KG1 (cell line): ENCODE measurements around the gene ATP9A.
"Not testable (repeated sequence)": the region's sequence is repeated elsewhere in the genome, so short reads cannot be mapped to it uniquely, and the experiment has no call there.

Experiments
- DNase-seq: peaks from one replicate; lab custom pipeline; 2025; lab: John Stamatoyannopoulos, UW

The ATP9A gene

GRCh38 chr20:51573576-51574243 is 194.5 kb downstream of the ATP9A start:
- no peak for DNase-seq

- DNase-seq: no peak
These were observed 196.8 kb downstream of the ATP9A start for GRCh38 chr20:51571460-51571794.

- no peak for DNase-seq
These were observed 197.3 kb downstream of the ATP9A start for GRCh38 chr20:51570739-51571459.

DNA sequence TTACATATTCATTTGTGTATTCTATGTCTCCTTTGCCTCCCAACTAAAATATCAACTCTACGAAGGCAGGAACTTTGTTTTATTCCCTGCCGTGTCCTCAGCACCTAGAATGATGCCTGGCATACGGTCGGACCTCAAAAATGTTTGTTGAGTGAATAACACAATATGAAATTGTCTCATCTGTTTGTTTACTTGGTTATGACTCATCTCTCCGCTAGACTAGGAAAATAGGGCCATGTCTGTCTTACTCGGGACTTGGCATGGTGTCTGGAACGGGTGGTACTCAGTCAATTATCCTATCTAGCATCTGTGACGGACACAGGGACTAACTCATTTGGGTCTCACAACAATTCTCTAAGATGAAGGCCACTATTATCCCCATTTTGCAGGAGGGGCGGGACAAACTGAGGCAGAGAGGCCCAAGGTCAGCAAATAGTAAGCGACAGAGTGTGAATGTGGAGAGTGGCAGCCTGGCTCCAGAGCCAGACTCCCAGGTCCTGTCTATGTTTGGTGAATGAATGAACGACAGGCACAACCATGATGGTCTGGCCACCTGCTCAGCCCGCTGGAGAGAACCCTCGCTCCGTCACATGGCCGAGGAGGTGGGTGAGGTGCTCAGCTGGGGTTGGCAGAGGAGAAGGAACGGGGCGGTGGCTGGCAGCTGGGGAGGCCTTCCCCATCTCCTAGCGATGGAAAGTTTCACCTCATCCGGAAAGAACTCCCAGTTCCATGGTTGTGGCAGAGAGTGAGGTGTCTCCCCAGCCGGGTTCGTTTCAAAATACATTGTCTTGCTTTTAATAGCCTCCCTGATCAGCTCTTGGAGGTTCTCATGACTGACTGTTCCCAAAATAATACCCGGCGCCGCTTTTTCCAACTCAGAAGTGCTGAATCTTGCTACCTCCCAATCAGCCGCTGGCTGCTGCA is 198.1 kb downstream of the ATP9A start:
- DNase-seq: no peak

- not testable (repeated sequence) for DNase-seq
These were observed 199.7 kb downstream of the ATP9A start for GRCh38 chr20:51568533-51568932.

DNA sequence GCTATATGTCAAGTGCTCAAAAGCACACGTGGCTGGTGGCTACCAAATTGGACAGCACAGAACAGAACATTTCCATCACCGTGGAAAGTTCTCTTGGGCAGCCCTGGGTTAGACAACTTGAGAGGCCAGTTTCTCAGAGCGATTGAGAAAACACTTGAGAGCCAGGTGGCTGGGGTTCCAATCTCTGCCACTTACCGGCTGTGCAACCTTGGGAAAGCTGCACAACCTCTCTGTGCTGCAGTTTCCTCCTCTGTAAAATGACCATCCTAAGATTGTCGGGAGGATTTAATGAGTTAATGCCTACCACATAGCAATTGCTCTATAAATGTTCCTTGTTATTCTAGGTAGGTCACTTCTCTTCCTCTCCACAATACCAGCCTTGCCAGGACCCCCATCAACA is 200.6 kb downstream of the ATP9A start:
- DNase-seq: no peak

GRCh38 chr20:51566594-51566993 is 201.6 kb downstream of the ATP9A start:
- DNase-seq: no peak

- no peak for DNase-seq
These were observed 202.7 kb downstream of the ATP9A start for GRCh38 chr20:51565298-51566144.

- no peak for DNase-seq
These were observed 204.5 kb downstream of the ATP9A start for GRCh38 chr20:51563486-51564332.

- no peak for DNase-seq
These were observed 205.1 kb downstream of the ATP9A start for GRCh38 chr20:51563174-51563485.

- peak; percentile 8 for DNase-seq
These were observed 205.6 kb downstream of the ATP9A start for GRCh38 chr20:51562332-51563173.

GRCh38 chr20:51562027-51562331 is 206.2 kb downstream of the ATP9A start:
- DNase-seq: no peak

DNA sequence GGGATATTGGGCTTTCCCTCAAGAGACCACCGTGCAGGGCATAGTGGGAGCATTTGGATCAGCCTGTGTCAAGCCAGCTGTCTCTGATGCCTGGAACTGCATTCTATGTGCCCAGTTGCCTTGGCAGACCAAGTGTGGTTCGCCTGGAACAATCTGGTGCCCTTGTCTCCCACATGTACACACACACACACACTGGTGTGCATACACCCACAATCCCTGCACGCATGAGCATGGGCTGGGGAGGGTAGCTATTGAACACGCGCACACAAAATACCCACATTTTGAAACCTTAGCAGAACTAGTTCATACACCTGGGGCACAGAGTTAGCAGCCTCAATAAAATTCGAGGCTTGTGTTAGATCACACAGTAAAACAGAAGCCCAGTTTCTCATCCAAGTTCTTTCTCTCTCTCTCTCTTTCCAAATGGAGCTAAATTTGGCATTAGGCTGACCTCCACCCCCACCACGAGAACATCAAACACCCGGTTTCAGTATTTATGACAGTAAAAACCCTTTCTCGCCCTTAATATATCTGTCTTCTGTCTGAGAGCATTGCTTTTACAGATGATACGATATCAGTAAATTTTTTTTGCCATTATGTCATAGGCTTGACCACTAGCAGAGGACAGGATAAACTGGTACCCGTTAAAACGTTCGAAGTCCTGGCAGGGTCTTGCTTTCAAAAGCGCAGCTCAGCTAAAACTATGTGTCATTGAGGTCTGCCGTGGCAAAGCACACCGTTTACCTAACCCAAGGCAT is 207.5 kb downstream of the ATP9A start:
- no peak for DNase-seq

DNA sequence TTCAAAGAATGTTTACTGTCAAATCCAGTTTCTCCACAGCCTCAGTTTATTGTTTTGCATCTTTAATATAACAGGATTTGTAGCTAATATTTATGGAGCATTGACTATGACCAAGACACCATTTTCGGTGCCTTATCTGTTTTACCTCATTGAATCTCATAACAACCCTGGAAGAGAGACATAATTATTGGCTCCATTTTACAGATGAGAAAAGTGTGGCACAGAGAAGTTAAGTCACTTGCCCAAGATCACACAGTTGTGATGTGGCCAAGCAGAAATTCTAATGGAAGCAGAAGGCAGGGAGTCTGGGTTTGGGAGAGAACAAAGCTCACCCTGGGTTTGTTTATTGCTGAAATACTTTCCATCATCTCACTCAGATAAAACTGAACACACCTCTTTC is 208.1 kb downstream of the ATP9A start:
- no peak for DNase-seq

GRCh38 chr20:51554538-51555165 is 213.5 kb downstream of the ATP9A start:
- DNase-seq: no peak

DNA sequence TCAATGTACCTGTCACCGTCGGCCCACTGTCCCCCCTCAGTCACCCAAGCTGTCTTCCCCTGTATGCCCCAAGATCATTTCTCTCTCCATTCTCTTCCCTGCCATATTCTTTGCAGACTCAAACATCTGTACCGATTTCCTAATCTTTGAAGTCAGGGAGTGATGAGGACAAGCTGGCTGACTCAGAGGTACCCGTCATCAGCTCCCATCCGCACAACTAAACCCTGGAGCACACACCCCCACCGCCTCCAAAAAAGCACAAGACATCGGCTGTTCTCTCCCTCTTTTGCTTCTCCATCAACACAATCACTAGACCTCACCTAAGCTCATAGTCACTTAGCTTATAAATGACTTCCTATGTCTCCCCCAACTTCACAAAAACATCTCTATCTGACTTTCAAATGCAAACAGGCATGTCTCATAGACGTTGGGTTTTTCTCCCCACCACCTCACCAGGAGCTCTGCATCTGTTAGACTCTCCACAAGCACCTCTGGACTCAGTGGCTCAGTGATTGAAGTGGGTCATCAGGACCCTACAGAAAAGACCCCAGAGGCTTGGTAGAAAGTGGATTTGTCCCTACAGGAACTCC is 214.2 kb downstream of the ATP9A start:
- no peak for DNase-seq

DNA sequence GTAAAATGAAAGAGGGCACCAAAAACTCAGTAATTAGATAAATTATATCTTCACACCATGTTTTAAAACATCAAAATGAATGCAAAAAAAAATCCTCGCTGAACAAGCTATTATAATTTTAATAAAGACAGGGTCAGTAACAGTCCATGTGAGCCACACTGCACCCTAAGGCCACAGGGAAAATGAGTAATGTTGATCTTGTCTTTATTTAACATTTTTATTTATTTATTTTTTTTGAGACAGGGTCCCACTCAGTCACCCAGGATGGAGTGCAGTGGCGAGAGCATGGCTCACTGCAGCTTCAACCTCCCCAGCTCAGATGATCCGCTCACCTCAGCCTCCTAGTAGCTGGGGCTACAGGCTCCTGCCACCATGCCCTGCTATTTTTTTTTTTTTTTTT is 217.0 kb downstream of the ATP9A start:
- DNase-seq: no peak

GRCh38 chr20:51549474-51549873 is 218.7 kb downstream of the ATP9A start:
- no peak for DNase-seq

DNA sequence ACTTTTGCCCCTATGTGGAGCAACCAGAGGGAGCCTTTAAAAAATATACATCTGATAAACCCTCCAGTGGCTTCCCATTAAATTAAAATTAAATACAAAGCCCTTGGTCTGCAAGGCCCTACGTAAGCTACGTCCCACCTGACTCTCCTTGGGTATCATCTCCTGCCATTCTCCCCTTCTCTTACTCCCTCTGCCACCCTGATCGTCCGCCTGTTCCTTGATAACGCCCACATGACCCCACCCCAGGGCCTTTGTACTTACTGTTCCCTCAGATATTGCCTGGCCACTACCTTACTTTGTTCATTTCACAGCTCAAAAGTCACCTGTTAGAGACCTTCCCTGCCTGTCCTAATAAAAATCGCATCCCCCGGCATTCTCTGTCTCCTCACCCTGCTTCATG is 220.2 kb downstream of the ATP9A start:
- DNase-seq: no peak
